ENCODE data around the gene TUBA8.
"Not testable (repeated sequence)": the region's sequence is repeated elsewhere in the genome, so short reads cannot be mapped to it uniquely, and the experiment has no call there.

GRCh38 chr22:18073927-18074326 is 36.7 kb upstream of the TUBA8 start:
- TF ChIP-seq CTCF (IDR thresholded peaks at IDR 0.05); POLR2AphosphoS5 (IDR thresholded peaks at IDR 0.05); POLR2A (IDR thresholded peaks at IDR 0.05; ENCODE audit: low read depth); EP300 (IDR thresholded peaks at IDR 0.05): not testable (repeated sequence)

Measured in esophagus muscularis mucosa (tissue), 4 donors.